Stromal cell of bone marrow (primary cell): ENCODE results near the gene DLG1.
"Not testable (repeated sequence)": the region's sequence is repeated elsewhere in the genome, so short reads cannot be mapped to it uniquely, and the experiment has no call there.

Experiments used
- DNase-seq: peaks from one replicate; pipeline ENCODE4 v3.0.0-alpha.2; 2012; ENCODE audit warnings: low read depth

DLG1 gene

DNA sequence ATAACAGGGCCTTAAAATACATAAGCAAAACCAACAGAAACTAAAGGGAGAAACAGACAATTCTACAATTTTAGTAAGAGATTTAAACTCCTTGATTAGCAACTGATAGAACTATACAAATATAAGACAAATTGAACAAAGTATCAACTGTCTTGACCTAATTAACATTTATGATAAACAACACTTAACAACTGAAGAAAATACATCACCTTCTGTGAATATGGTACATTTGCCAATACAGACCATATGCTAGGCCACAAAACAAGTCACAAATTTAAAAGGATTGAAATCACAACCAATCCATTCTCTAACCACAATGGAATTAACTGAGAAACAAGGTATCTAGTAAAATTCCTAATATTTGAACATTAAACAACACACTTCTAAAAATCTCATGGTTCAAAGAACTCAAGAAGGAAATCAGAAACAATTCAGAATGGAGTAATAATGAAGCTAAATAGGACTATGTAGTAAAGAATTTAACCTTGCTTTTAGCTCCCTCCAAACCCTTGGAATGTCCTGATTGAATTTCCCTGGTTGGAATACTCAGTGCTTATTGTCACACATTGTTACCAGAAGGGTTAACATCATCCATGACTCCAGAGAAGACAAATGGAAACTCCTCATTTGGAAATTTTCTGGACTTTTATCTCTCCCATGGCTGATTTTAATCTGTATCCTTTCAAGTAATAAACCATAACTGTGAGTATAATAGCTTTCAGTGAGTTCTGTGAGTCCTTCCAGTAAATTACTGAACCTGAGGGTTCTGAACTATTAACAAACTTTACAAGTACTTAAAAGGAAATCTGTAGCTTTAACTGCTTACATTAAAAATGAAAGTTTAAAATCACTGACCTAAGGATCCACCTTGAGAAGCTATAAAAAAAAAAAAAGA is 88.8 kb downstream of the DLG1 start:
- DNase-seq, result no peak

GRCh38 chr3:197206913-197207312 is 91.5 kb downstream of the DLG1 start:
- no peak for DNase-seq

GRCh38 chr3:197205675-197206074 is 92.7 kb downstream of the DLG1 start:
- no peak for DNase-seq

GRCh38 chr3:197205265-197205664 is 93.1 kb downstream of the DLG1 start:
- no peak for DNase-seq

GRCh38 chr3:197204736-197205135 is 93.7 kb downstream of the DLG1 start:
- DNase-seq, result peak; percentile 43

DNA sequence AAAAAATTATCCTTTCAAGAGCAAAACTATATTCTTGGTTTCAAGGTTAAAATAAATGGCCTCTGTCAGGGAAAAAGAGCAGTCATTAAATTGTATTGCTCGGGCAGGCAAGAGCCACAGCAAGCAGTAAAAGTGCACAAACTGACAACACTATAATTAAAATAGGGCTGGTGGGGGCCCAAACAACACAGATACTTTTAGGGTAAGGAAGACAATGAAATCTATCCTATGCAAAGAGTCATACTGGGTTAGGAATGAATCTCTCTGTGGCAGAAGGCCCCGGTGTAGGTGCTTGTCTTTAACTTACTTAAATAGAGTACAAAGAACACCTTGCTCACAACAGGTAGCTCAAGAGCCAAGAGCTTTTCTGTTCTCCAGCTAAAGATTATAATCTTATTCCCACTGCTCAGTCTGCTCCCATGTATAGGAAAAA is 94.7 kb downstream of the DLG1 start:
- DNase-seq, result no peak

DNA sequence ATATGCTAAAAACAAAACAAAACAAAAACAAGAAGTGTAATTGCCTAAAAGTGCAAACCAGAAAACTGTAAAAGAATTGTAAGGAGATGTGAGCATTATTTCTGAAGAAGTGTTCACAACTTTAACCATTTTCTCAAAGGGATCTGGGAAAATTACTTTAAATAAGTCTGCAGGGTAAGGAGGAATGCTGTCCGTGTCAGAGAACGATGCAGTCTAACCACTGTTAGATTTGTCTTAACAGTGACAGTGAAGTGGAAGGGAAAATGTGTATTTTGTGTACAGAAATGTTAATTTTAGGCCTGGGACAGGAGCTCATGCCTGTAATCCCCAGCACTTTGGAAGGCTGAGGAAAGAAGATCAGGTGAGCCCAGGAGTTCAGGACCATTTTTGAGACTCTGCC is 95.7 kb downstream of the DLG1 start:
- DNase-seq, result no peak

DNA sequence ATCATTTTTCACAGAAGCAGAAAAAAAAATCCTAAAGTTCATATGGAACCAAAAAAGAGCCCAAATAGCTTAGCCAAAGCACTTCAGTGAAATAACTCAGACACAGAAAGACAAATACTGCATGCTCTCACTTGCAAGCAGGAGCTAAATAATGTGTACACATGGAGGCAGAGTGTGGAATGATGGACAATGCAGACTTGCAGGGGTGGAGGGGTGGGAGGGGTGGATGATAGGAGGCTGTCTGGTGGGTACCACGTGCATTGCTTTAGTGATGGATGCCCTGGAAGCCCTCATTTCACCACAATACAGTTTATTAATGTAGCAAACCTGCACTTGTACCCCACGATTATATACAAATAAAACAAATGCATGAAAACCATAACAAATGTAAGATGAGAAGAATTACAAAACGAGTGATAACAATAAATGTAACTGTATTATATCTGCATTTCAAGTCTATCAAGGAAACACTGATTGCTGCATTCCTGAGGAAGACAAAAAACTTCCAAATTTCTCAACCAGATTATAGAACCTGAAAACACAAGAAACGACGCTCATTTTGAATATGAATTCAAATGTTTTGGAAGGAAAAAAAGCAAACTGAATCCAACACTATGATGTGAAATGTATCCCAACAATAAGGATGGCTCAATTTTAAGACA is 96.5 kb downstream of the DLG1 start:
- DNase-seq, result no peak

DNA sequence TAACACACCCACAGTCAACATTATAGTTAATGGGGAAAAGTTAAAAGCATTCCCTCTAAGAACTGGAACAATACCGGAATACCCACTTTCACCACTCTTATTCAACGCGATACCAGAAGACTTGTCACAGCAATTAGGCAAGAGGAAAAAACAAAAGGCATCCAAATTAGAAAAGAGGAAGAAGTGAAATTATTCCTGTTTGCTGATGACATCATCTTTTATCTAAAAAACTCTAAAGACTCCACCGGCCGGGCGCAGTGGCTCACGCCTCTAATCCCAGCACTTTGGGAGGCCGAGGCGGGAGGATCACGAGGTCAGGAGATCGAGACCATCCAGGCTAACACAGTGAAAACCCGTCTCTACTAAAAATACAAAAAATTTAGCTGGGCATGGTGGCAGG is 97.6 kb downstream of the DLG1 start:
- DNase-seq, result not testable (repeated sequence)

- DNase-seq, result no peak
These were observed 101.1 kb downstream of the DLG1 start for GRCh38 chr3:197197334-197197733.

DNA sequence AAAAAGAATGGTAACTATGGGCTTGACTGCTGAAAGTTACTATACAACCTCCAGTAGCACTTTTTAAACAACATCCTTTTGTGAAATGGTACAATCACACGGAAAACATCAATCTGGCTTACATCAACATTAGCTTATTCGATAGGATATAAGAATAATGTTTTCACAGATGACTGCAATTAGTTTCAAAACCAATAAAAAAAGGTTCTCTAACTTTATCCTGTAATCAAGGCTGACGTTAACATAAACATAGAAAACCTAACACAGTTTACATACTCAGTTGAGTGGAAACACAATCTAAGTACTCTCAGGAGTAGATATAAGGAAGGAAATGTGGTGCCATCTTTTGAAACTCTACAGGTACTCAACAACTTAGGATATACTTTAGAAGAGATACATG is 102.2 kb downstream of the DLG1 start:
- no peak for DNase-seq

GRCh38 chr3:197195326-197195725 is 103.1 kb downstream of the DLG1 start:
- DNase-seq, result no peak

GRCh38 chr3:197193759-197194158 is 104.7 kb downstream of the DLG1 start:
- DNase-seq, result not testable (repeated sequence)

- no peak for DNase-seq
These were observed 106.5 kb downstream of the DLG1 start for GRCh38 chr3:197191897-197192296.

- no peak for DNase-seq
These were observed 108.8 kb downstream of the DLG1 start for GRCh38 chr3:197189623-197190022.

- DNase-seq, result no peak
These were observed 109.4 kb downstream of the DLG1 start for GRCh38 chr3:197188963-197189362.

DNA sequence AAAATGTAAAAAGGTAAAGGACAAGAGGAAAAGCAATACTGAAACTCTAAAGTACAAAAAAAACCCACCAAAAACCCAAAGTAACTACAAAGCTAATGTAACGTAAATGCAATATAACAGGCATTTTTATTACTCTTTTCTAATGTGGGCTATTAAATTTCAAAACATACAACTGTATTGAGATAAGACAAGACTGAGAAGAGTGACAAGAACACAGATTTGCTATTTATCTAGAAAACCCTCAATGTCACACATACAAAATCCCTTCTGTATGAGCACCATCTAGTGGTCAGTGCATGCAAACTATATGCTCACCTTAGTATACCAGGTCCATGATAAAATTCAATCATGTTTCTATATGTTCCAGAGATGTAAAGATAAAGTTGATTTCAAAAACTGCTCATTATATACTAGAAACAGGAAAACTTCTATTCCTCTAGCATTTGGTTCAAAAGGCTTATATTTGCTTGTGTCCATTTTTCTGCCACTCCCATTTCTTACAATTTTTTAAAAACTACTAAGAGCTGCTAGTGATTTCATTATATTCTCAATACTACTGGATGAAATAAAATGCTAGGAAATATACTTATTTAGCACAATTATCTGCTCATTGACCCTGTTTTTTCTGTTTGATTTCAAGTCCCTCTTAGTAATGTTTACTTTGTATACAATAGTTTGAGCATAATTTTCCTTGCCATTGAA is 111.4 kb downstream of the DLG1 start:
- DNase-seq, result peak; percentile 48

- no peak for DNase-seq
These were observed 114.8 kb downstream of the DLG1 start for GRCh38 chr3:197183582-197183981.

GRCh38 chr3:197181741-197182140 is 116.7 kb downstream of the DLG1 start:
- DNase-seq, result peak; percentile 62

- no peak for DNase-seq
These were observed 119.4 kb downstream of the DLG1 start for GRCh38 chr3:197178998-197179397.

- no peak for DNase-seq
These were observed 122.9 kb downstream of the DLG1 start for GRCh38 chr3:197175503-197175902.

- DNase-seq, result no peak
These were observed 123.5 kb downstream of the DLG1 start for GRCh38 chr3:197174927-197175326.

- no peak for DNase-seq
These were observed 124.8 kb downstream of the DLG1 start for GRCh38 chr3:197173620-197174019.
